Measurements from ENCODE around the gene TCEAL2.

DNA sequence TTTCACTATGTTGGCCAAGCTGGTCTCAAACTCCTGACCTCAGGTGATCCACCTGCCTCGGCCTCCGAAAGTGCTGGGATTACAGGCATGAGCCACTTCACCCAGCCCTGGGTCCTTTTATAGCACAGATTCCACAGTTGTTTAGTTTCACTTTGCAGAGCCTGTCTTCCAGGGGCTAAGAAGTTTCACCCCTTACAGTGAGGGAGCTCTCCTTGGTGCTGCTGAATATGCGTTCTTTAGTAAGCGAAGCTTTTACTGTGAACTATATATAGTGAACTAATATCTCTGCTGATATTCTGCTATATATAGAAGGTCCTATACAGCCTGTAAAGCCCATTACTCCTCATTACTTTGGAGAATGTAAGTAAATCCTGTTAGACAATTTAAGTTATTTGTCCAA lies 12.6 kb downstream of the TCEAL2 start:
- no peak for TF ChIP-seq RAD21 (IDR thresholded peaks at IDR 0.05; ENCODE audit: low read depth)
- TF ChIP-seq EP300 (IDR thresholded peaks at IDR 0.05; ENCODE audit: borderline replicate concordance) = no peak
- TF ChIP-seq CEBPB (IDR thresholded peaks at IDR 0.05) = no peak

Data from Ishikawa (cell line).